H9 (cell line): ENCODE data around the gene HOXC10. TPM values are rescaled to one million over a fixed set of nuclear protein-coding genes. Genes with fewer than 3 reads are reported as not detected.

ENCODE experiments used
- DNase-seq: peaks from one replicate; pipeline ENCODE4 v3.0.0-alpha.2; 2017
- H2AFZ ChIP-seq: one replicate; pipeline ENCODE4 v1.6.1; 2013; ENCODE audit warnings: mild to moderate bottlenecking, low read length, control low read depth, moderate library complexity
- H2AK5ac ChIP-seq: 2 replicates; pipeline ENCODE4 v1.6.1; 2013; ENCODE audit warnings: low read length, control low read depth, mixed read lengths; ENCODE audit not compliant: insufficient read length
- H2BK120ac ChIP-seq: one replicate; pipeline ENCODE4 v1.6.1; 2013; ENCODE audit warnings: low read depth, mild to moderate bottlenecking, low read length, control low read depth, inconsistent platforms; ENCODE audit not compliant: poor library complexity, severe bottlenecking
- H2BK12ac ChIP-seq: 2 replicates; pipeline ENCODE4 v1.6.1; 2013; ENCODE audit warnings: low read length, control low read depth, mixed read lengths, low read depth; ENCODE audit not compliant: insufficient read length
- H2BK15ac ChIP-seq: 2 replicates; pipeline ENCODE4 v1.6.1; 2013; ENCODE audit warnings: low read depth, low read length, control low read depth
- H2BK20ac ChIP-seq: one replicate; pipeline ENCODE4 v1.6.1; 2013; ENCODE audit warnings: low read depth, mild to moderate bottlenecking, low read length, control low read depth, inconsistent platforms; ENCODE audit not compliant: poor library complexity, severe bottlenecking
- H2BK5ac ChIP-seq: 2 replicates; pipeline ENCODE4 v1.6.1; 2013; ENCODE audit warnings: low read length, control low read depth, mixed read lengths; ENCODE audit not compliant: insufficient read length
- H3K14ac ChIP-seq: 2 replicates; pipeline ENCODE4 v1.6.1; 2013; ENCODE audit warnings: low read length, control low read depth; ENCODE audit not compliant: insufficient read depth
- H3K18ac ChIP-seq: 2 replicates; pipeline ENCODE4 v1.6.1; 2013; ENCODE audit warnings: low read depth, mild to moderate bottlenecking, mixed read lengths, low read length, control low read depth; ENCODE audit not compliant: insufficient read length
- H3K23ac ChIP-seq: 2 replicates; pipeline ENCODE4 v1.6.1; 2013; ENCODE audit warnings: low read length, control low read depth, mixed read lengths, low read depth; ENCODE audit not compliant: insufficient read length
- H3K23me2 ChIP-seq: 2 replicates; pipeline ENCODE4 v1.6.1; 2013; ENCODE audit warnings: low read depth, mild to moderate bottlenecking, mixed read lengths, low read length, control low read depth; ENCODE audit not compliant: insufficient read length, poor library complexity, severe bottlenecking
- H3K27ac ChIP-seq: 2 replicates; pipeline ENCODE4 v1.5.1; 2013; ENCODE audit warnings: low read length, control low read depth, mixed read lengths, low read depth; ENCODE audit not compliant: insufficient read length
- H3K27me3 ChIP-seq: 2 replicates; pipeline ENCODE4 v1.6.1; 2013; ENCODE audit warnings: low read length, control low read depth, inconsistent platforms; ENCODE audit not compliant: insufficient read depth
- H3K4ac ChIP-seq: 2 replicates; pipeline ENCODE4 v1.6.1; 2013; ENCODE audit warnings: low read depth, mild to moderate bottlenecking, control low read depth, inconsistent platforms, low read length, moderate library complexity
- H3K4me1 ChIP-seq: 2 replicates; pipeline ENCODE4 v1.6.1; 2013; ENCODE audit warnings: low read length, control low read depth, inconsistent platforms; ENCODE audit not compliant: insufficient read depth
- H3K4me2 ChIP-seq: 2 replicates; pipeline ENCODE4 v1.6.1; 2013; ENCODE audit warnings: low read length, control low read depth, mixed read lengths; ENCODE audit not compliant: insufficient read length, insufficient read depth
- H3K56ac ChIP-seq: 2 replicates; pipeline ENCODE4 v1.6.1; 2013; ENCODE audit warnings: low read depth, mild to moderate bottlenecking, mixed read lengths, low read length, control low read depth; ENCODE audit not compliant: insufficient read length
- H3K79me1 ChIP-seq: 2 replicates; pipeline ENCODE4 v1.6.1; 2013; ENCODE audit warnings: low read depth, mild to moderate bottlenecking, moderate library complexity, low read length, control low read depth, inconsistent platforms; ENCODE audit not compliant: insufficient read depth, poor library complexity, severe bottlenecking
- H3K79me2 ChIP-seq: 2 replicates; pipeline ENCODE4 v1.6.1; 2013; ENCODE audit warnings: low read length, control low read depth, inconsistent platforms; ENCODE audit not compliant: insufficient read depth
- H3K9ac ChIP-seq: 2 replicates; pipeline ENCODE4 v1.6.1; 2013; ENCODE audit warnings: low read length, control low read depth, mixed read lengths; ENCODE audit not compliant: insufficient read length; ENCODE audit errors: extremely low read depth
- H3K9me3 ChIP-seq: one replicate; pipeline ENCODE4 v1.6.1; 2013; ENCODE audit warnings: low read depth, low read length, inconsistent platforms; ENCODE audit not compliant: control insufficient read depth
- H3T11ph ChIP-seq: one replicate; pipeline ENCODE4 v1.6.1; 2013; ENCODE audit warnings: mild to moderate bottlenecking, low read length, control low read depth, inconsistent platforms
- H4K20me1 ChIP-seq: one replicate; pipeline ENCODE4 v1.6.1; 2013; ENCODE audit not compliant: control insufficient read depth, insufficient read length, insufficient read depth
- H4K5ac ChIP-seq: 2 replicates; pipeline ENCODE4 v1.6.1; 2013; ENCODE audit warnings: low read depth, mild to moderate bottlenecking, mixed read lengths, low read length, control low read depth; ENCODE audit not compliant: insufficient read length
- H4K8ac ChIP-seq: replicated peaks from 2 replicates; pipeline ENCODE4 v1.6.1; 2013; ENCODE audit warnings: low read length, control low read depth, mixed read lengths, low read depth; ENCODE audit not compliant: insufficient read length
- H4K91ac ChIP-seq: 2 replicates; pipeline ENCODE4 v1.6.1; 2013; ENCODE audit warnings: low read depth, mild to moderate bottlenecking, moderate library complexity, mixed read lengths, low read length, control low read depth; ENCODE audit not compliant: insufficient read length
- H3K27ac Mint-ChIP-seq, 3 experiments: 2 replicates in 2 of 3; 3 replicates in 1 of 3; pipeline ENCODE4 v1.8.0; 2020 to 2021; ENCODE audit warnings: mixed read lengths in 3 of 3, mild to moderate bottlenecking in 1 of 3, moderate library complexity in 1 of 3
- H3K27me3 Mint-ChIP-seq: 2 replicates; pipeline ENCODE4 v1.8.0; 2021; ENCODE audit warnings: low read depth, mild to moderate bottlenecking, moderate library complexity, mixed read lengths
- H3K36me3 Mint-ChIP-seq, 3 experiments: 2 replicates in 2 of 3; 3 replicates in 1 of 3; pipeline ENCODE4 v1.8.0; 2020 to 2021; ENCODE audit warnings: low read depth in 3 of 3, mixed read lengths in 3 of 3; ENCODE audit not compliant: insufficient read depth in 1 of 3
- H3K4me1 Mint-ChIP-seq, 2 experiments: 2 replicates each; pipeline ENCODE4 v1.8.0; 2020; ENCODE audit warnings: mixed read lengths in 2 of 2
- H3K4me3 Mint-ChIP-seq, 2 experiments: 2 replicates in 1 of 2; 3 replicates in 1 of 2; pipeline ENCODE4 v1.8.0; 2020 to 2021; ENCODE audit warnings: mild to moderate bottlenecking in 2 of 2, mixed read lengths in 2 of 2, moderate library complexity in 1 of 2
- H3K9me3 Mint-ChIP-seq, 2 experiments: 2 replicates in 1 of 2; 3 replicates in 1 of 2; pipeline ENCODE4 v1.8.0; 2020; ENCODE audit warnings: mild to moderate bottlenecking in 2 of 2, mixed read lengths in 2 of 2, moderate library complexity in 1 of 2
- WGBS: extraction: QIAGEN DNeasy Blood & Tissue Kit; methylation state at CpG from one replicate; pipeline ENCODE4 v1.1.7; 2013; ENCODE audit warnings: missing lambda C conversion rate, low lambda C conversion rate, mixed read lengths; ENCODE audit not compliant: insufficient read length; ENCODE audit errors: extremely low coverage; 5-methylcytosine and 5-hydroxymethylcytosine counted together
- total RNA-seq: library from RNA; stranded (reverse); gene quantifications from 2 replicates; pipeline ENCODE4 v1.2.1, GENCODE V29; 2021
- TF ChIP-seq, protein P1 (sequence below): fragments of 200-600 bp; sonication (generic); conservative IDR thresholded peaks from 3 replicates; pipeline ENCODE4 v1.8.0; 2021; ENCODE audit warnings: antibody characterized with exemption, mild to moderate bottlenecking

Gene HOXC10
- total RNA-seq, 1 experiment from 2014 or later: not detected

GRCh38 chr12:53983950-53984572 lies 885 bp upstream of the HOXC10 start:
- no peak overlapping the region for H3K56ac ChIP-seq
- no CpG with 5 or more reads among the region's 30 CpGs for WGBS
- H4K91ac ChIP-seq: no peak overlapping the region
- H3K27ac Mint-ChIP-seq: no peak overlapping the region
- H2AFZ ChIP-seq: no peak overlapping the region
- no peak overlapping the region for H3K9ac ChIP-seq
- DNase-seq: no peak
- H3K9me3 ChIP-seq: no peaks in the 10 kb centered on the region
- H3K4me1 ChIP-seq: no peaks in the 10 kb centered on the region
- no peak overlapping the region for H2BK20ac ChIP-seq
- no peak overlapping the region for H2BK120ac ChIP-seq
- H4K8ac ChIP-seq: no peak overlapping the region
- H3T11ph ChIP-seq: no peak overlapping the region
- H3K4me1 Mint-ChIP-seq: peaks cover 3 to 8% of the 10 kb centered on the region in 2 experiments; a peak in 2 of 4 replicates
- H3K9me3 Mint-ChIP-seq: peaks cover 6 to 14% of the 10 kb centered on the region in 2 experiments; a peak in 4 of 5 replicates
- H3K4me2 ChIP-seq: no peak overlapping the region
- no peak overlapping the region for H2BK15ac ChIP-seq
- TF ChIP-seq, protein P1, sequence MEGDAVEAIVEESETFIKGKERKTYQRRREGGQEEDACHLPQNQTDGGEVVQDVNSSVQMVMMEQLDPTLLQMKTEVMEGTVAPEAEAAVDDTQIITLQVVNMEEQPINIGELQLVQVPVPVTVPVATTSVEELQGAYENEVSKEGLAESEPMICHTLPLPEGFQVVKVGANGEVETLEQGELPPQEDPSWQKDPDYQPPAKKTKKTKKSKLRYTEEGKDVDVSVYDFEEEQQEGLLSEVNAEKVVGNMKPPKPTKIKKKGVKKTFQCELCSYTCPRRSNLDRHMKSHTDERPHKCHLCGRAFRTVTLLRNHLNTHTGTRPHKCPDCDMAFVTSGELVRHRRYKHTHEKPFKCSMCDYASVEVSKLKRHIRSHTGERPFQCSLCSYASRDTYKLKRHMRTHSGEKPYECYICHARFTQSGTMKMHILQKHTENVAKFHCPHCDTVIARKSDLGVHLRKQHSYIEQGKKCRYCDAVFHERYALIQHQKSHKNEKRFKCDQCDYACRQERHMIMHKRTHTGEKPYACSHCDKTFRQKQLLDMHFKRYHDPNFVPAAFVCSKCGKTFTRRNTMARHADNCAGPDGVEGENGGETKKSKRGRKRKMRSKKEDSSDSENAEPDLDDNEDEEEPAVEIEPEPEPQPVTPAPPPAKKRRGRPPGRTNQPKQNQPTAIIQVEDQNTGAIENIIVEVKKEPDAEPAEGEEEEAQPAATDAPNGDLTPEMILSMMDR: no peak
- H4K20me1 ChIP-seq: no peaks in the 10 kb centered on the region
- H3K27me3 Mint-ChIP-seq: peaks cover 100% of the 10 kb centered on the region
- peaks cover 94% of the 10 kb centered on the region for H3K27me3 ChIP-seq
- H3K23ac ChIP-seq: no peak overlapping the region
- no peak overlapping the region for H3K4ac ChIP-seq
- no peak overlapping the region for H3K4me3 Mint-ChIP-seq
- no peak overlapping the region for H3K27ac ChIP-seq
- H2BK5ac ChIP-seq: no peak overlapping the region
- H2AK5ac ChIP-seq: no peak overlapping the region
- no peaks in the 10 kb centered on the region for H3K79me1 ChIP-seq
- no peak overlapping the region for H3K14ac ChIP-seq
- H3K36me3 Mint-ChIP-seq: no peaks in the 10 kb centered on the region; a peak in 2 of 7 replicates
- no peak overlapping the region for H3K18ac ChIP-seq
- no peaks in the 10 kb centered on the region for H3K23me2 ChIP-seq
- no peak overlapping the region for H2BK12ac ChIP-seq
- H3K79me2 ChIP-seq: no peaks in the 10 kb centered on the region
- no peak overlapping the region for H4K5ac ChIP-seq
